GM21515 (cell line): ENCODE measurements around the gene TOX2.

Source experiments
- ATAC-seq: cut with Tn5 transposase; IDR thresholded peaks from one replicate; pipeline ENCODE4 v1.9.1; 2021; ENCODE audit not compliant: unreplicated experiment

Gene TOX2

GRCh38 chr20:43938932-43939761 lies 24.5 kb downstream of the TOX2 start:
- ATAC-seq = no peak

- ATAC-seq = no peak
These were observed 25.1 kb downstream of the TOX2 start for GRCh38 chr20:43939762-43940121.

- ATAC-seq = no peak
These were observed 26.0 kb downstream of the TOX2 start for GRCh38 chr20:43940518-43941225.

GRCh38 chr20:43941476-43942200 lies 27.0 kb downstream of the TOX2 start:
- no peak for ATAC-seq

- no peak for ATAC-seq
These were observed 27.5 kb downstream of the TOX2 start for GRCh38 chr20:43942201-43942590.

- peak; percentile 65 for ATAC-seq
These were observed 28.1 kb downstream of the TOX2 start for GRCh38 chr20:43942667-43943285.

- no peak for ATAC-seq
These were observed 29.1 kb downstream of the TOX2 start for GRCh38 chr20:43943725-43944124.

GRCh38 chr20:43944653-43945235 lies 30.1 kb downstream of the TOX2 start:
- no peak for ATAC-seq

- ATAC-seq = no peak
These were observed 30.9 kb downstream of the TOX2 start for GRCh38 chr20:43945391-43946205.

- ATAC-seq = no peak
These were observed 31.5 kb downstream of the TOX2 start for GRCh38 chr20:43946206-43946491.

GRCh38 chr20:43946659-43947315 lies 32.1 kb downstream of the TOX2 start:
- no peak for ATAC-seq

- no peak for ATAC-seq
These were observed 32.7 kb downstream of the TOX2 start for GRCh38 chr20:43947316-43947710.

GRCh38 chr20:43948455-43948854 lies 33.8 kb downstream of the TOX2 start:
- no peak for ATAC-seq

- ATAC-seq = no peak
These were observed 34.6 kb downstream of the TOX2 start for GRCh38 chr20:43949248-43949647.

GRCh38 chr20:43949741-43950618 lies 35.3 kb downstream of the TOX2 start:
- no peak for ATAC-seq

- ATAC-seq = no peak
These were observed 39.4 kb downstream of the TOX2 start for GRCh38 chr20:43953919-43954592.

- ATAC-seq = no peak
These were observed 40.0 kb downstream of the TOX2 start for GRCh38 chr20:43954704-43955061.

- ATAC-seq = peak; percentile 54
These were observed 40.6 kb downstream of the TOX2 start for GRCh38 chr20:43955062-43955749.
